ENCODE data around the gene TMED3.

TMED3 gene

GRCh38 chr15:79283252-79284048 is 27.5 kb upstream of the TMED3 start:
- DNase-seq (ENCODE audit: low read depth): no peak
- TF ChIP-seq CTCF (IDR thresholded peaks at IDR 0.05; ENCODE audit: control insufficient read depth, insufficient read depth, low read depth, low read length, missing control alignments): no peak
- no peak overlapping the region for H3K4me3 ChIP-seq (ENCODE audit: control insufficient read depth, low read depth, low read length)

DNA sequence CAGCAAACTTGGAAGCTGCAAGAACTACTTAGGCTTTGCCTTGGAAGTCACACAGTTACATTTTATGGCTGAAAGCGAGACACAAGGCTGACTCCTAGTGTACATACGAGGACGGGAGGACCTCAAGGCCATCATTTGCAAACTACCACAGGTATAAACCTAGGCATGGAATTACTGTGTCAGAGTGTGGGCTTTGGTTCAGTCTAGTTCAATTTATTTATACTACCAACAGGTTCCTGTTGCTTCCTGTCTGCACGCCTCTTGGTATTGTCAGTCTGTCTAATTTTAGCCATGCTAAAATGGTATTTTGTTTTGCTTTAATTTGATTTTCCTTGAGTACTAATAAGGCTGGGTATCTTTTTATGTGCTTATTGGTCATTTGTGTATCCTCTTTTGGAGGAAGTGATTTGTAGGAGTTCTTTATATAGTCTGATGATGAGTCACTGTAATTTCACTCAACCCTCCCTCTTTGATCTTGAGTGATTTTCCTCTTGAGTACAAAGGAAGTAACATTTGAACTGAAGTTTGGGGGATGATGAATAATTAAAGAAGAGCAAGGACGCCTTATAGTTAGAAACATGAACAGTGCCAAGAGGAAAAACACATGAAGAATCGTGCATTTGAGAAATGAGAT is 20.2 kb upstream of the TMED3 start:
- TF ChIP-seq CTCF (IDR thresholded peaks at IDR 0.05; ENCODE audit: control insufficient read depth, insufficient read depth, low read depth, low read length, missing control alignments): no peak
- DNase-seq (ENCODE audit: low read depth): no peak
- H3K4me3 ChIP-seq (ENCODE audit: control insufficient read depth, low read depth, low read length): no peak overlapping the region

GRCh38 chr15:79292011-79292410 is 18.9 kb upstream of the TMED3 start:
- TF ChIP-seq CTCF (IDR thresholded peaks at IDR 0.05; ENCODE audit: control insufficient read depth, insufficient read depth, low read depth, low read length, missing control alignments): no peak
- DNase-seq (ENCODE audit: low read depth): no peak
- no peak overlapping the region for H3K4me3 ChIP-seq (ENCODE audit: control insufficient read depth, low read depth, low read length)

DNA sequence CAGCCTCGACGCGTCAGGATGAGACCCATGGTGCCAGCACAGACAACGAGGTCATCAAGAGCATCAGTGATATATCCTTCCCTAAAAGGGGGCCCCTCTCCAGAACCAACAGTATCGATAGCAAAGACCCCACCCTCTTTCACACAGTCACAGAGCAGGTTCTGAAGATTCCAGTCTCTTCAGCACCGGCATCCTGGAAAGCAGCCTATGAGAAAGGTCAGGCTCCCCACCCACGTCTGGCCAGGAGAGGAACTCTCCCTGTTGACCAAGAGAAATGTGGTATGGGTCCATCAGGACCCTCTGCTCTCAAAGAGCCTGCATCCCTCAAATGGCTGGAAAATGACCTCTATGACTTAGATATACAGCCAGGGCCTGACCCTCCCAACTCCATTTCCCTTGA is 16.8 kb upstream of the TMED3 start:
- no peak for TF ChIP-seq CTCF (IDR thresholded peaks at IDR 0.05; ENCODE audit: control insufficient read depth, insufficient read depth, low read depth, low read length, missing control alignments)
- H3K4me3 ChIP-seq (ENCODE audit: control insufficient read depth, low read depth, low read length): no peak overlapping the region
- DNase-seq (ENCODE audit: low read depth): no peak

DNA sequence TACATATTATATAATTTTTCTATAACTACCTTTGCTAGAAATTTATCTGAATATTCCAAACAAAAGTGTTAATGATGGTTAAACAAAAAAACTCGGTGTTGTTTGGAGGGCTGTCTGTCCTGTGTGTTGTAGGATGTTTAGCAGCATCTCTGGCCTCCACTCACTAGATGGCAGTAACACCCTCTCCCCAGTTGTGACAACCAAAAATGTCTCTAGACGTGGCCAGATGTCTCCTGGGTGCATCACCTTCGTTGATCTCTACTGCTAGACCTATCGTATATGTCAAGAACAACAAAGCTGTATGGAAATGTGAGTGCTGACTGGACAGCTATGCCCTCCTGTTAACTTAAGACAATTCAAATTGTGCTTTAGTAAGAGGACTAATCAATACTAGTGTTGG is 14.3 kb upstream of the TMED3 start:
- no peak overlapping the region for H3K4me3 ChIP-seq (ENCODE audit: control insufficient read depth, low read depth, low read length)
- TF ChIP-seq CTCF (IDR thresholded peaks at IDR 0.05; ENCODE audit: control insufficient read depth, insufficient read depth, low read depth, low read length, missing control alignments): no peak
- DNase-seq (ENCODE audit: low read depth): no peak

- no peak overlapping the region for H3K4me3 ChIP-seq (ENCODE audit: control insufficient read depth, low read depth, low read length)
- DNase-seq (ENCODE audit: low read depth): no peak
- TF ChIP-seq CTCF (IDR thresholded peaks at IDR 0.05; ENCODE audit: control insufficient read depth, insufficient read depth, low read depth, low read length, missing control alignments): no peak
These were observed 11.6 kb upstream of the TMED3 start for GRCh38 chr15:79299126-79299840.

Data from AG09309 (cell line).